H9 (cell line): ENCODE measurements around the gene CDK15. TPM values are rescaled to one million over a fixed set of nuclear protein-coding genes. Genes with fewer than 3 reads are reported as not detected.

Source experiments
- DNase-seq: peaks from one replicate; pipeline ENCODE4 v3.0.0-alpha.2; 2017
- H2AFZ ChIP-seq: one replicate; pipeline ENCODE4 v1.6.1; 2013; ENCODE audit warnings: mild to moderate bottlenecking, low read length, control low read depth, moderate library complexity
- H2AK5ac ChIP-seq: 2 replicates; pipeline ENCODE4 v1.6.1; 2013; ENCODE audit warnings: low read length, control low read depth, mixed read lengths; ENCODE audit not compliant: insufficient read length
- H2BK120ac ChIP-seq: one replicate; pipeline ENCODE4 v1.6.1; 2013; ENCODE audit warnings: low read depth, mild to moderate bottlenecking, low read length, control low read depth, inconsistent platforms; ENCODE audit not compliant: poor library complexity, severe bottlenecking
- H2BK12ac ChIP-seq: 2 replicates; pipeline ENCODE4 v1.6.1; 2013; ENCODE audit warnings: low read length, control low read depth, mixed read lengths, low read depth; ENCODE audit not compliant: insufficient read length
- H2BK15ac ChIP-seq: 2 replicates; pipeline ENCODE4 v1.6.1; 2013; ENCODE audit warnings: low read depth, low read length, control low read depth
- H2BK20ac ChIP-seq: one replicate; pipeline ENCODE4 v1.6.1; 2013; ENCODE audit warnings: low read depth, mild to moderate bottlenecking, low read length, control low read depth, inconsistent platforms; ENCODE audit not compliant: poor library complexity, severe bottlenecking
- H2BK5ac ChIP-seq: 2 replicates; pipeline ENCODE4 v1.6.1; 2013; ENCODE audit warnings: low read length, control low read depth, mixed read lengths; ENCODE audit not compliant: insufficient read length
- H3K14ac ChIP-seq: 2 replicates; pipeline ENCODE4 v1.6.1; 2013; ENCODE audit warnings: low read length, control low read depth; ENCODE audit not compliant: insufficient read depth
- H3K18ac ChIP-seq: 2 replicates; pipeline ENCODE4 v1.6.1; 2013; ENCODE audit warnings: low read depth, mild to moderate bottlenecking, mixed read lengths, low read length, control low read depth; ENCODE audit not compliant: insufficient read length
- H3K23ac ChIP-seq: 2 replicates; pipeline ENCODE4 v1.6.1; 2013; ENCODE audit warnings: low read length, control low read depth, mixed read lengths, low read depth; ENCODE audit not compliant: insufficient read length
- H3K23me2 ChIP-seq: 2 replicates; pipeline ENCODE4 v1.6.1; 2013; ENCODE audit warnings: low read depth, mild to moderate bottlenecking, mixed read lengths, low read length, control low read depth; ENCODE audit not compliant: insufficient read length, poor library complexity, severe bottlenecking
- H3K27ac ChIP-seq: 2 replicates; pipeline ENCODE4 v1.5.1; 2013; ENCODE audit warnings: low read length, control low read depth, mixed read lengths, low read depth; ENCODE audit not compliant: insufficient read length
- H3K27me3 ChIP-seq: 2 replicates; pipeline ENCODE4 v1.6.1; 2013; ENCODE audit warnings: low read length, control low read depth, inconsistent platforms; ENCODE audit not compliant: insufficient read depth
- H3K4ac ChIP-seq: 2 replicates; pipeline ENCODE4 v1.6.1; 2013; ENCODE audit warnings: low read depth, mild to moderate bottlenecking, control low read depth, inconsistent platforms, low read length, moderate library complexity
- H3K4me1 ChIP-seq: 2 replicates; pipeline ENCODE4 v1.6.1; 2013; ENCODE audit warnings: low read length, control low read depth, inconsistent platforms; ENCODE audit not compliant: insufficient read depth
- H3K4me2 ChIP-seq: 2 replicates; pipeline ENCODE4 v1.6.1; 2013; ENCODE audit warnings: low read length, control low read depth, mixed read lengths; ENCODE audit not compliant: insufficient read length, insufficient read depth
- H3K56ac ChIP-seq: 2 replicates; pipeline ENCODE4 v1.6.1; 2013; ENCODE audit warnings: low read depth, mild to moderate bottlenecking, mixed read lengths, low read length, control low read depth; ENCODE audit not compliant: insufficient read length
- H3K79me1 ChIP-seq: 2 replicates; pipeline ENCODE4 v1.6.1; 2013; ENCODE audit warnings: low read depth, mild to moderate bottlenecking, moderate library complexity, low read length, control low read depth, inconsistent platforms; ENCODE audit not compliant: insufficient read depth, poor library complexity, severe bottlenecking
- H3K79me2 ChIP-seq: 2 replicates; pipeline ENCODE4 v1.6.1; 2013; ENCODE audit warnings: low read length, control low read depth, inconsistent platforms; ENCODE audit not compliant: insufficient read depth
- H3K9ac ChIP-seq: 2 replicates; pipeline ENCODE4 v1.6.1; 2013; ENCODE audit warnings: low read length, control low read depth, mixed read lengths; ENCODE audit not compliant: insufficient read length; ENCODE audit errors: extremely low read depth
- H3K9me3 ChIP-seq: one replicate; pipeline ENCODE4 v1.6.1; 2013; ENCODE audit warnings: low read depth, low read length, inconsistent platforms; ENCODE audit not compliant: control insufficient read depth
- H3T11ph ChIP-seq: one replicate; pipeline ENCODE4 v1.6.1; 2013; ENCODE audit warnings: mild to moderate bottlenecking, low read length, control low read depth, inconsistent platforms
- H4K20me1 ChIP-seq: one replicate; pipeline ENCODE4 v1.6.1; 2013; ENCODE audit not compliant: control insufficient read depth, insufficient read length, insufficient read depth
- H4K5ac ChIP-seq: 2 replicates; pipeline ENCODE4 v1.6.1; 2013; ENCODE audit warnings: low read depth, mild to moderate bottlenecking, mixed read lengths, low read length, control low read depth; ENCODE audit not compliant: insufficient read length
- H4K8ac ChIP-seq: replicated peaks from 2 replicates; pipeline ENCODE4 v1.6.1; 2013; ENCODE audit warnings: low read length, control low read depth, mixed read lengths, low read depth; ENCODE audit not compliant: insufficient read length
- H4K91ac ChIP-seq: 2 replicates; pipeline ENCODE4 v1.6.1; 2013; ENCODE audit warnings: low read depth, mild to moderate bottlenecking, moderate library complexity, mixed read lengths, low read length, control low read depth; ENCODE audit not compliant: insufficient read length
- H3K27ac Mint-ChIP-seq, 3 experiments: 2 replicates in 2 of 3; 3 replicates in 1 of 3; pipeline ENCODE4 v1.8.0; 2020 to 2021; ENCODE audit warnings: mixed read lengths in 3 of 3, mild to moderate bottlenecking in 1 of 3, moderate library complexity in 1 of 3
- H3K27me3 Mint-ChIP-seq: 2 replicates; pipeline ENCODE4 v1.8.0; 2021; ENCODE audit warnings: low read depth, mild to moderate bottlenecking, moderate library complexity, mixed read lengths
- H3K36me3 Mint-ChIP-seq, 3 experiments: 2 replicates in 2 of 3; 3 replicates in 1 of 3; pipeline ENCODE4 v1.8.0; 2020 to 2021; ENCODE audit warnings: low read depth in 3 of 3, mixed read lengths in 3 of 3; ENCODE audit not compliant: insufficient read depth in 1 of 3
- H3K4me1 Mint-ChIP-seq, 2 experiments: 2 replicates each; pipeline ENCODE4 v1.8.0; 2020; ENCODE audit warnings: mixed read lengths in 2 of 2
- H3K4me3 Mint-ChIP-seq, 2 experiments: 2 replicates in 1 of 2; 3 replicates in 1 of 2; pipeline ENCODE4 v1.8.0; 2020 to 2021; ENCODE audit warnings: mild to moderate bottlenecking in 2 of 2, mixed read lengths in 2 of 2, moderate library complexity in 1 of 2
- H3K9me3 Mint-ChIP-seq, 2 experiments: 2 replicates in 1 of 2; 3 replicates in 1 of 2; pipeline ENCODE4 v1.8.0; 2020; ENCODE audit warnings: mild to moderate bottlenecking in 2 of 2, mixed read lengths in 2 of 2, moderate library complexity in 1 of 2
- WGBS: extraction: QIAGEN DNeasy Blood & Tissue Kit; methylation state at CpG from one replicate; pipeline ENCODE4 v1.1.7; 2013; ENCODE audit warnings: missing lambda C conversion rate, low lambda C conversion rate, mixed read lengths; ENCODE audit not compliant: insufficient read length; ENCODE audit errors: extremely low coverage; 5-methylcytosine and 5-hydroxymethylcytosine counted together
- total RNA-seq: library from RNA; stranded (reverse); gene quantifications from 2 replicates; pipeline ENCODE4 v1.2.1, GENCODE V29; 2021
- TF ChIP-seq, protein P1 (sequence below): fragments of 200-600 bp; sonication (generic); conservative IDR thresholded peaks from 3 replicates; pipeline ENCODE4 v1.8.0; 2021; ENCODE audit warnings: antibody characterized with exemption, mild to moderate bottlenecking

The CDK15 gene
- total RNA-seq, 1 experiment from 2014 or later: not detected

DNA sequence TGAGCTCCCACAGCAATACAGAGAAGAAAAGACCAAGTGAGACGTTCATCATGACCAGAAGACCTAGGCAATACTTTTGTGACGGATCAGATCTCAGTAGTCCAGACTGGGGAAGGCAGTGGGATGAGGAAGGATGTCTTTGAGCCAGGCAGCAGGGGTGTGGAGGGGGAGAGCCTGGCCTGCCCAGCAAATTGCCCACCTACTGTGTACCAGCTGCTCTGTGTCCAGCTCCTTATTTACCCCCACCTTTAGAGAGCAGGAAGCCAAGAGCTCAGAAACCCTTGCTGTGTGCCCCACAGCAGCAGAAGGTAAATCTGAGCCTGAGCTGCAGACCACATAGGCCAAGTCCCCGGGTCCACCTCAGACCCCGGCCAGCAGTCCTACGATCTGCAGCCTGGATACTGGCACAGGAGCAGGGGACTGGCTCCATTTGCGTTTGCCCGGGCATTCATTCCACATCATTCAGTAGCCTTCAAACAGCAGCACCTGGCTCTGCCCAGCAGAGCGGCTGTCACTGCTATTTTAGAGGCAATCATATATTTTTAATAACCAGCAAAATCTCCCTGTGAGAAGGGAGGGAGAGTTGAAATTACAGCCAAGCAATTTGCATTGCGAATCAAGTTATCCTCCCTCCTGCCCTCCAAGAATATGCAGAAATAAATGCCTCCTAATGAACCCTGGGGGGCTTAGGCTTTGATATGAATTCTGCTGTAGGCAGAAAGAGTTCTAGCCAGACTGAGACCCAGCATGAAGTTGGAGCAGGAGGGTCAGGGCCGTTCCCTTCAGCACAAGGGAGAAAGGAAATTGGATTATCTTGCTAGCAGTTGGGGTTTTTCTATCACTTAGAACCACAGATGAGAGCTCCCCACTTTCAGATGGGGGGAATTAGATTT lies 117.3 kb downstream of the CDK15 start:
- Histone ChIP-seq H3K27me3 (no peaks in the 10 kb centered on the region), H4K91ac (no peak overlapping the region), H4K20me1 (no peaks in the 10 kb centered on the region), H2AK5ac (no peak overlapping the region), H2BK5ac (no peak overlapping the region), H3K18ac (no peak overlapping the region), H3K9ac (no peak overlapping the region), H3K4me2 (no peak overlapping the region), H4K8ac (no peak overlapping the region), H2BK120ac (no peak overlapping the region), H3K79me2 (no peaks in the 10 kb centered on the region), H3K4me1 (peaks cover 9% of the 10 kb centered on the region; the same call in 1 of the 2 replicates), H2BK20ac (no peak overlapping the region), H4K5ac (no peak overlapping the region), H3K14ac (no peak overlapping the region), H3K23me2 (no peaks in the 10 kb centered on the region), H3K23ac (no peak overlapping the region), H2BK15ac (no peak overlapping the region), H2BK12ac (no peak overlapping the region), H3T11ph (no peak overlapping the region), H3K9me3 (no peaks in the 10 kb centered on the region), H3K56ac (no peak overlapping the region), H3K4ac (no peak overlapping the region), H3K27ac (no peak overlapping the region), H3K79me1 (no peaks in the 10 kb centered on the region), H2AFZ (no peak overlapping the region)
- no peak for DNase-seq
- peak overlapping the region in 1 of 2 experiments; percentile 4; a peak in 2 of 5 replicates for H3K4me3 Mint-ChIP-seq
- H3K27me3 Mint-ChIP-seq: no peaks in the 10 kb centered on the region
- no CpG with 5 or more reads among the region's 10 CpGs for WGBS
- peaks cover 44% of the 10 kb centered on the region in 2 experiments for H3K4me1 Mint-ChIP-seq
- H3K36me3 Mint-ChIP-seq: peaks cover 0 to 8% (median 2%) of the 10 kb centered on the region in 3 experiments; a peak in 4 of 7 replicates
- peaks cover 2 to 3% of the 10 kb centered on the region in 2 experiments; a peak in 4 of 5 replicates for H3K9me3 Mint-ChIP-seq
- H3K27ac Mint-ChIP-seq: peak overlapping the region in 2 of 3 experiments; percentile 45 to 71; a peak in 2 of 7 replicates
- TF ChIP-seq, protein P1, sequence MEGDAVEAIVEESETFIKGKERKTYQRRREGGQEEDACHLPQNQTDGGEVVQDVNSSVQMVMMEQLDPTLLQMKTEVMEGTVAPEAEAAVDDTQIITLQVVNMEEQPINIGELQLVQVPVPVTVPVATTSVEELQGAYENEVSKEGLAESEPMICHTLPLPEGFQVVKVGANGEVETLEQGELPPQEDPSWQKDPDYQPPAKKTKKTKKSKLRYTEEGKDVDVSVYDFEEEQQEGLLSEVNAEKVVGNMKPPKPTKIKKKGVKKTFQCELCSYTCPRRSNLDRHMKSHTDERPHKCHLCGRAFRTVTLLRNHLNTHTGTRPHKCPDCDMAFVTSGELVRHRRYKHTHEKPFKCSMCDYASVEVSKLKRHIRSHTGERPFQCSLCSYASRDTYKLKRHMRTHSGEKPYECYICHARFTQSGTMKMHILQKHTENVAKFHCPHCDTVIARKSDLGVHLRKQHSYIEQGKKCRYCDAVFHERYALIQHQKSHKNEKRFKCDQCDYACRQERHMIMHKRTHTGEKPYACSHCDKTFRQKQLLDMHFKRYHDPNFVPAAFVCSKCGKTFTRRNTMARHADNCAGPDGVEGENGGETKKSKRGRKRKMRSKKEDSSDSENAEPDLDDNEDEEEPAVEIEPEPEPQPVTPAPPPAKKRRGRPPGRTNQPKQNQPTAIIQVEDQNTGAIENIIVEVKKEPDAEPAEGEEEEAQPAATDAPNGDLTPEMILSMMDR: no peak
